Suprapubic skin (tissue), 4 donors: ENCODE measurements around the gene CA11. TPM values are rescaled to one million over a fixed set of nuclear protein-coding genes. Genes with fewer than 3 reads are reported as not detected.
A peak's percentile ranks its signal among the peaks of the same experiment; 100 is the strongest.

Experiments
- DNase-seq, 2 donors: peaks; one replicate each; pipeline ENCODE4 v3.0.0-alpha.2; 2019; ENCODE audit warnings: low spot score in 2 of 2
- H3K27ac ChIP-seq: fragments of 200-600 bp; sonication (generic); one replicate; pipeline ENCODE4 v1.5.1; 2019
- H3K27me3 ChIP-seq: fragments of 200-600 bp; sonication (generic); one replicate; pipeline ENCODE4 v1.5.1; 2019
- H3K36me3 ChIP-seq: fragments of 200-600 bp; sonication (generic); one replicate; pipeline ENCODE4 v1.5.1; 2019
- H3K4me1 ChIP-seq: fragments of 200-600 bp; sonication (generic); one replicate; pipeline ENCODE4 v1.5.1; 2019
- H3K4me3 ChIP-seq: fragments of 200-600 bp; sonication (generic); one replicate; pipeline ENCODE4 v1.5.1; 2019; ENCODE audit warnings: mild to moderate bottlenecking
- H3K9me3 ChIP-seq: fragments of 200-600 bp; sonication (generic); one replicate; pipeline ENCODE4 v1.5.1; 2019
- CTCF ChIP-seq, 2 donors: fragments of 200-600 bp in 1 of 2; fragments of 450-650 bp in 1 of 2; sonication (generic) in 1 of 2; IDR thresholded peaks; one replicate each; pipeline ENCODE4 v1.5.1; 2016 to 2019; ENCODE audit warnings: antibody characterized with exemption in 2 of 2, mild to moderate bottlenecking in 1 of 2, moderate library complexity in 1 of 2
- EP300 ChIP-seq: sonication (generic); formaldehyde crosslinking; IDR thresholded peaks from one replicate; pipeline ENCODE4 v1.6.1; 2017; ENCODE audit warnings: antibody characterized with exemption
- POLR2A ChIP-seq, 2 donors: fragments of 450-650 bp; IDR thresholded peaks; one replicate each; pipeline ENCODE4 v1.6.1; 2017; ENCODE audit warnings: antibody characterized with exemption in 2 of 2, mild to moderate bottlenecking in 2 of 2, moderate library complexity in 2 of 2
- POLR2AphosphoS5 ChIP-seq, 3 donors: sonication (generic); formaldehyde crosslinking; IDR thresholded peaks; one replicate each; pipeline ENCODE4 v1.6.1; 2017; ENCODE audit warnings: antibody characterized with exemption in 3 of 3
- WGBS: methylation state at CpG from one replicate; pipeline ENCODE4 v1.1.5; 2018; 5-methylcytosine and 5-hydroxymethylcytosine counted together
- total RNA-seq, 4 donors: library from RNA; depleted of rRNA; stranded (reverse); fragments of >200 nt; gene quantifications; one replicate each; pipeline ENCODE4 v1.1.0, GENCODE V29; 2016

Gene CA11
- total RNA-seq, 4 donors from 2014 or later = 8.8 to 11.0 (median 9.7) TPM

GRCh38 chr19:48668332-48668731 is 22.3 kb upstream of the CA11 start:
- Histone ChIP-seq H3K4me1 (no peaks in the 10 kb centered on the region), H3K27me3 (no peaks in the 10 kb centered on the region), H3K36me3 (no peaks in the 10 kb centered on the region), H3K9me3 (no peaks in the 10 kb centered on the region), H3K4me3 (no peak overlapping the region), H3K27ac (no peak overlapping the region)
- no peak for DNase-seq
- no peak for TF ChIP-seq EP300
- TF ChIP-seq POLR2A (IDR thresholded peaks at IDR 0.05) = no peak
- no peak for TF ChIP-seq CTCF (IDR thresholded peaks at IDR 0.05)
- no peak for TF ChIP-seq POLR2AphosphoS5 (IDR thresholded peaks at IDR 0.05)
- 100% methylated on average over 1 of the region's 3 CpGs for WGBS

DNA sequence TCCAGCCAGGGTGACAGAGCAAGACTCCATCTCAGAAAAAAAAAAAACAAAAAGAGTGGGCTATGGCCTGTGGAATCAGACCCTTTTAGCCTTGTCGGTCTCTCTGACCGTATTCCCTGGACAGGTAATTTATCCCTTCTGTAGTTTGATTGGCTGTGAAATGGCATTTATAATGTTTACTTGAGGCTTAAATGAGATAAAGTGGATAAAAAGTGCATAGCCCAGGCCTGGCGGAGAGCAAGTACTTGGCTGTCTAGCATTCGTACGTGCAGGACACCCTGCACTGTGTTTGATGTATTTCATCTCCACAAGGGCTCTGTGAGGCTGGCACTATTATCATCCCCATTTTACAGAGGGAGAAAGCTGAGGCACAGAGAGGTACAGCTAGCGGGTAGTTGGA is 19.8 kb upstream of the CA11 start:
- peaks cover 3% of the 10 kb centered on the region for H3K4me1 ChIP-seq
- no peak for TF ChIP-seq POLR2A (IDR thresholded peaks at IDR 0.05)
- no peak for TF ChIP-seq EP300
- no peak for TF ChIP-seq CTCF (IDR thresholded peaks at IDR 0.05)
- TF ChIP-seq POLR2AphosphoS5 (IDR thresholded peaks at IDR 0.05) = no peak
- H3K4me3 ChIP-seq = no peak overlapping the region
- no peaks in the 10 kb centered on the region for H3K36me3 ChIP-seq
- no peak for DNase-seq
- no peaks in the 10 kb centered on the region for H3K27me3 ChIP-seq
- H3K9me3 ChIP-seq = no peaks in the 10 kb centered on the region
- 95% methylated on average over 6 of the region's 6 CpGs for WGBS
- H3K27ac ChIP-seq = no peak overlapping the region

DNA sequence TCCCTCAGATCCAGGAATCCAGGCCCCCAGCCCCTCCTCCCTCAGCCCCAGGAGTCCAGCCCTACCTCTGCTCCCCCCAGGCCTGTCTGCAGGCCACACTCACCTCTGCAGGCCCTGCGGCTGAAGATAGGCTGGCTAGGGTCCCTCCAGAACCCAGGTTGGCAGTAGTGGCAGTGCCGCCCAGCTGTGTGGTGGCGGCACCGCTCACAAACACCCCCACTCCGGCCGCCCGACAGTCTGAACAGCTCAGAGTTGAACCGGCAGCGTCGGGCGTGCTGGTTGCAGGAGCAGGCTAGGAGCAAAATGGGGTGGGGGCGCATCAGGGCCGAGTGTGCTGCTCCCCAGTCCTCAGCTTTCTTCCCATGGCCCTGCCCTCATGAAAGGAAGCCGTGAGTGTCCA is 18.5 kb upstream of the CA11 start:
- H3K36me3 ChIP-seq = no peaks in the 10 kb centered on the region
- TF ChIP-seq POLR2A (IDR thresholded peaks at IDR 0.05) (no peak), EP300 (no peak), CTCF (IDR thresholded peaks at IDR 0.05) (no peak), POLR2AphosphoS5 (IDR thresholded peaks at IDR 0.05) (no peak)
- H3K4me3 ChIP-seq = no peak overlapping the region
- no peak overlapping the region for H3K27ac ChIP-seq
- 89% methylated on average over 10 of the region's 14 CpGs for WGBS
- H3K4me1 ChIP-seq = peaks cover 9% of the 10 kb centered on the region
- peak in 1 of 2 donors; percentile 51 for DNase-seq
- H3K9me3 ChIP-seq = no peaks in the 10 kb centered on the region
- H3K27me3 ChIP-seq = no peaks in the 10 kb centered on the region

GRCh38 chr19:48663667-48664066 is 17.7 kb upstream of the CA11 start:
- DNase-seq = peak in 1 of 2 donors; percentile 39
- H3K27ac ChIP-seq = no peak overlapping the region
- H3K27me3 ChIP-seq = no peaks in the 10 kb centered on the region
- H3K4me3 ChIP-seq = no peak overlapping the region
- no peak for TF ChIP-seq POLR2AphosphoS5 (IDR thresholded peaks at IDR 0.05)
- TF ChIP-seq EP300 = no peak
- no peak for TF ChIP-seq POLR2A (IDR thresholded peaks at IDR 0.05)
- TF ChIP-seq CTCF (IDR thresholded peaks at IDR 0.05) = no peak
- H3K36me3 ChIP-seq = no peaks in the 10 kb centered on the region
- H3K9me3 ChIP-seq = no peaks in the 10 kb centered on the region
- 96% methylated on average over 4 of the region's 4 CpGs for WGBS
- peaks cover 9% of the 10 kb centered on the region for H3K4me1 ChIP-seq

GRCh38 chr19:48661711-48662090 is 15.7 kb upstream of the CA11 start:
- TF ChIP-seq EP300 = no peak
- TF ChIP-seq CTCF (IDR thresholded peaks at IDR 0.05) = no peak
- TF ChIP-seq POLR2AphosphoS5 (IDR thresholded peaks at IDR 0.05) = no peak
- Histone ChIP-seq H3K9me3 (no peaks in the 10 kb centered on the region), H3K4me3 (no peak overlapping the region), H3K27ac (no peak overlapping the region), H3K36me3 (no peaks in the 10 kb centered on the region), H3K4me1 (peaks cover 9% of the 10 kb centered on the region), H3K27me3 (no peaks in the 10 kb centered on the region)
- DNase-seq = peak in 1 of 2 donors; percentile 61
- 89% methylated on average over 20 of the region's 50 CpGs for WGBS
